Glutamatergic neuron (in vitro differentiated cells): ENCODE data around the gene COG3. TPM values are rescaled to one million over a fixed set of nuclear protein-coding genes. Genes with fewer than 3 reads are reported as not detected.
"Not testable (repeated sequence)": the region's sequence is repeated elsewhere in the genome, so short reads cannot be mapped to it uniquely, and the experiment has no call there.

Source experiments
- DNase-seq: peaks from one replicate; pipeline ENCODE4 v3.0.0; 2022
- H3K27ac Mint-ChIP-seq: one replicate; pipeline ENCODE4 v1.8.0; 2020; ENCODE audit warnings: mild to moderate bottlenecking, mixed read lengths, inconsistent platforms; ENCODE audit not compliant: unreplicated experiment
- H3K27me3 Mint-ChIP-seq: one replicate; pipeline ENCODE4 v1.8.0; 2020; ENCODE audit warnings: mild to moderate bottlenecking, moderate library complexity, mixed read lengths, inconsistent platforms; ENCODE audit not compliant: unreplicated experiment
- H3K36me3 Mint-ChIP-seq: one replicate; pipeline ENCODE4 v1.8.0; 2020; ENCODE audit warnings: mild to moderate bottlenecking, mixed read lengths, inconsistent platforms; ENCODE audit not compliant: unreplicated experiment
- H3K4me1 Mint-ChIP-seq: one replicate; pipeline ENCODE4 v1.8.0; 2020; ENCODE audit warnings: mild to moderate bottlenecking, low read depth, mixed read lengths, inconsistent platforms; ENCODE audit not compliant: unreplicated experiment
- H3K4me3 Mint-ChIP-seq: one replicate; pipeline ENCODE4 v1.8.0; 2020; ENCODE audit warnings: mild to moderate bottlenecking, mixed read lengths, inconsistent platforms; ENCODE audit not compliant: unreplicated experiment
- H3K9me3 Mint-ChIP-seq: one replicate; pipeline ENCODE4 v1.8.0; 2020; ENCODE audit warnings: mild to moderate bottlenecking, moderate library complexity, mixed read lengths, inconsistent platforms; ENCODE audit not compliant: unreplicated experiment
- total RNA-seq: library from RNA; stranded (reverse); fragmentation: NEBNext Ultra II Directional; extraction: Animal tissue kit (Norgen Biotek cat#: 25700); gene quantifications from one replicate; pipeline ENCODE4 v1.2.1, GENCODE V29; 2021; ENCODE audit not compliant: unreplicated experiment
- TF ChIP-seq, protein P1 (sequence below): fragments of 200-600 bp; sonication (generic); IDR thresholded peaks from one replicate; pipeline ENCODE4 v1.5.0; 2021; ENCODE audit not compliant: partially characterized antibody, unreplicated experiment

The COG3 gene
- total RNA-seq, 1 donor from 2014 or later, result 25.4 TPM

- no peaks in the 10 kb centered on the region for H3K36me3 Mint-ChIP-seq
- peaks cover 2% of the 10 kb centered on the region for H3K9me3 Mint-ChIP-seq
- H3K4me1 Mint-ChIP-seq, result peaks cover 5% of the 10 kb centered on the region
- H3K27ac Mint-ChIP-seq, result no peak overlapping the region
- no peak overlapping the region for H3K4me3 Mint-ChIP-seq
- H3K27me3 Mint-ChIP-seq, result peaks cover 1% of the 10 kb centered on the region
- TF ChIP-seq, protein P1, sequence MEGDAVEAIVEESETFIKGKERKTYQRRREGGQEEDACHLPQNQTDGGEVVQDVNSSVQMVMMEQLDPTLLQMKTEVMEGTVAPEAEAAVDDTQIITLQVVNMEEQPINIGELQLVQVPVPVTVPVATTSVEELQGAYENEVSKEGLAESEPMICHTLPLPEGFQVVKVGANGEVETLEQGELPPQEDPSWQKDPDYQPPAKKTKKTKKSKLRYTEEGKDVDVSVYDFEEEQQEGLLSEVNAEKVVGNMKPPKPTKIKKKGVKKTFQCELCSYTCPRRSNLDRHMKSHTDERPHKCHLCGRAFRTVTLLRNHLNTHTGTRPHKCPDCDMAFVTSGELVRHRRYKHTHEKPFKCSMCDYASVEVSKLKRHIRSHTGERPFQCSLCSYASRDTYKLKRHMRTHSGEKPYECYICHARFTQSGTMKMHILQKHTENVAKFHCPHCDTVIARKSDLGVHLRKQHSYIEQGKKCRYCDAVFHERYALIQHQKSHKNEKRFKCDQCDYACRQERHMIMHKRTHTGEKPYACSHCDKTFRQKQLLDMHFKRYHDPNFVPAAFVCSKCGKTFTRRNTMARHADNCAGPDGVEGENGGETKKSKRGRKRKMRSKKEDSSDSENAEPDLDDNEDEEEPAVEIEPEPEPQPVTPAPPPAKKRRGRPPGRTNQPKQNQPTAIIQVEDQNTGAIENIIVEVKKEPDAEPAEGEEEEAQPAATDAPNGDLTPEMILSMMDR, result no peak
- DNase-seq, result no peak
Measured at GRCh38 chr13:45419945-45420344, 44.8 kb upstream of the COG3 start.

DNA sequence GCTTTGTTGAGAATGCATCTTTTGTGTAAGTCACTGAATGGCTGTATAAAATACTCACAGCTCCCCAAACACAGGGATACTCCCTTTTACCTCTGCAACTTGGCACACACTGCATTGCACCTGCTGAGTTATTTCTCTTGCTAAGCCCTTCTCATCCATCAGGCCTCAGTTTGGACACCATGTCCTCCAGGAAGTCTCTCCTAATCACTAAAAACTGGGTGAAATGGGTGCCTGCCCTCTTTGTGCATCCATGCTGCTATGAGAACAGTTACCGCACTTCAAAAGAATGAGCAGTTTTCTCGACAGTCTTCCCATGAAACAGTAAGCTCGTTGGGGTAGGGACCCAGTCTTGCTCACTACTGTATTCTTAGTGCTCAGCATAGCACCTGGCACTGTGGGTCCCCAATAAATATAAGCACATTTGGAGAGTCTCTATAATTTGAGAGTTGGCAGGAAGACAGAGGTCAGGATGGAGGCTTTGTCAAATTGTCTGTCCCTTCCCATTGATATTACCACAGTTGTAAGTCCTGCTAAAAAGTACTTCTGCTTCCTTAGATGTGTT is 41.9 kb upstream of the COG3 start:
- TF ChIP-seq, protein P1, result no peak
- Mint-ChIP-seq H3K36me3 (no peaks in the 10 kb centered on the region), H3K4me3 (no peak overlapping the region), H3K4me1 (peaks cover 2% of the 10 kb centered on the region), H3K9me3 (no peaks in the 10 kb centered on the region), H3K27ac (no peak overlapping the region), H3K27me3 (peaks cover 1% of the 10 kb centered on the region)
- DNase-seq, result no peak

- not testable (repeated sequence) for H3K4me1 Mint-ChIP-seq, H3K9me3 Mint-ChIP-seq, H3K36me3 Mint-ChIP-seq, H3K27ac Mint-ChIP-seq, H3K4me3 Mint-ChIP-seq, DNase-seq, H3K27me3 Mint-ChIP-seq
Measured at GRCh38 chr13:45426056-45426841, 38.5 kb upstream of the COG3 start.

DNA sequence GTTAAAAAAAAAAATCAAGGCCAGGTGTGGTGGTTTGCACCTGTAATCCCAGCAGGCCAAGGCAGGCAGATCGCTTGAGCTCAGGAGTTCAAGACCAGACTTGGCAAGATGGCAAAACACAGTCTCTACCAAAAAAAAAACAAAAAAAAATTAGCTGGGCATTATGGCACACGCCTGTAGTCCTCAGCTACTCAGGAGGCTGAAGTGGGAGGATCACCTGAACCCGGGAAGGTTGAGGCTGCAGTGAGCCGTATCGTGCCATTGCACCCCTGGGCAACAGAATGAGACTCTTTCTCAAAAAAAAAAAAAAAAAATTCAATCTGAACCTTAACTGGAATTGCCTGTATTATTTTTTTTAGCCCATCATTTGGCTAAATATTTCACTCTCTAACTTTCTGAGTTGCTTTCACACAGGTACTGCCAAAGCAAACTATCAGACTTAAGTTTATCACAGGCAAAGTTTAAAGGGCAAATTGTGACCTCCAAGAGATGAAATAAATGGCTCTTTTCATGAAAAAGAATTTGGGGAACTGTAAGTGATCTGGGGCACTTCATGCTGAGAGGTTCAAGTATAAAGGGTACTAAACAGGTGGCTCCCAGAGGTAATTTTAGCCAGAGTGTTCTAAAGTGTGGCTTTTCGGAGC is 31.9 kb upstream of the COG3 start:
- H3K27ac Mint-ChIP-seq, result no peak overlapping the region
- no peaks in the 10 kb centered on the region for H3K36me3 Mint-ChIP-seq
- no peak overlapping the region for H3K4me3 Mint-ChIP-seq
- TF ChIP-seq, protein P1, result no peak
- H3K9me3 Mint-ChIP-seq, result no peaks in the 10 kb centered on the region
- peaks cover 2% of the 10 kb centered on the region for H3K27me3 Mint-ChIP-seq
- no peak for DNase-seq
- H3K4me1 Mint-ChIP-seq, result no peaks in the 10 kb centered on the region

DNA sequence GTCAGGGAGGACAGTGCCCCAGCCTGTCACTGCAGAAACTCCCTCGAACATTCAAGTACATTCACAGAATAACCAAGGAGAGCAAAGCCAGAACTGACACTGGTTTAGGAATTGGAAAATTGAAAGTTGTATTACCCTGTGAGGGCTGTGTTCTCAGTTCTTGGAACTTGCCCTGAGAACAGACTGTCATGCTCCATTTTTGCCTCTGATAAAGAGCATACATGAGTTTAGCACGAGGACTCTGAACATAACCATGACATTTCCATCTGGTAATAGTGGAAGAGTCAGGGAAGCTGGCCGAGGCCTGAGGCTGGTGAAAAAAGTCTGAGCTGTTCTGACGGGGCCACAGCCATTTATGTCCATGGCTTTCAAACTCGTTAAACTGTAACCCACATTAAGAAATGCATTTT is 31.4 kb upstream of the COG3 start:
- no peak for DNase-seq
- no peak overlapping the region for H3K4me3 Mint-ChIP-seq
- H3K27ac Mint-ChIP-seq, result no peak overlapping the region
- TF ChIP-seq, protein P1, result no peak
- H3K4me1 Mint-ChIP-seq, result no peaks in the 10 kb centered on the region
- no peaks in the 10 kb centered on the region for H3K9me3 Mint-ChIP-seq
- H3K27me3 Mint-ChIP-seq, result peaks cover 2% of the 10 kb centered on the region
- H3K36me3 Mint-ChIP-seq, result no peaks in the 10 kb centered on the region
